ENCODE results near the gene THOC3. TPM values are rescaled to one million over a fixed set of nuclear protein-coding genes. Genes with fewer than 3 reads are reported as not detected.
"Not testable (repeated sequence)": the region's sequence is repeated elsewhere in the genome, so short reads cannot be mapped to it uniquely, and the experiment has no call there.

THOC3 gene
- total RNA-seq, 2 experiments from 2014 or later, result 58.0 to 74.9 TPM

DNA sequence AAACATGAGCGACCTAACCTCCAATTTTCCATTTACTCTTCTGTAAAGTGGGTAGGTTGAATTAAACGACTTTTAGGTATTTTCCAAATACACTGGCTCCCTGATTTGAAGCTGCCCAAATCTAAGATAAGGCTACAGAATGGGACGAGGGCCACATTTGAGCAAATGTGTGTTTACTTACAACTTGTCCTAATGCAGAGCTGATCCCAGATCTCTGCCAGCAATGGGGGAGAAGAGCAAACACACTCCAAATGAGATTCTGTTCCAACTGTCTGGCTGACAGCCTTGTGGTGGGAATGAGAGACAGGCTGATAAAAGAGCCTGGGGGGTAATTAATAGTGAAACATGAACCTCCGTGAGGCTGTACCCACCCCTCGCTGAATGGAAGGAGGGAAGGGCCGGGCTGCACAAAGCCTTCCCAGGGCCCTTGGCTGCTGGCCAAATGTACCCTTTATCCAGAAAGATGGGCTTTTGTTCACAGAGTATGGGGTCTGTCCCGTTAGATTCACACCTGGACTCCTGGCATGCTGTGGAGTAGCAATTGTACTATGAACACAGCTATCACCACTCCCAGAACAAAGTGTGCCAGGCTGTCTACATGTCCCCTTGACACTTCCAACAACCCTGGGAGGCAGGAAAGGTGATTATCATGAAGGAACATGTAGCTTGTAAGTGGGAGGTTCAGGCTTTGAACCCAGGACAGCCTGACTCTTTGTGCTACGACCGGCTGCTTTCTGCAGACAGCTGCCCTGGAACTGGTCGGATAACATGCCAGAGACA lies 19.6 kb downstream of the THOC3 start:
- H3K9me2 ChIP-seq (ENCODE audit: insufficient read depth, low read length); H4K20me1 ChIP-seq (ENCODE audit: insufficient read depth, low read length); H3K36me3 ChIP-seq (ENCODE audit: insufficient read depth, low read length); DNase-seq (ENCODE audit: low spot score); BruUV-seq (replicated peaks); POLR2A ChIA-PET; H2AFZ ChIP-seq (ENCODE audit: low read length); H3K9me3 ChIP-seq (ENCODE audit: low read length); H3K27ac ChIP-seq (ENCODE audit: low read depth, low read length, poor library complexity, severe bottlenecking); H3K4me1 ChIP-seq (ENCODE audit: insufficient read depth, low read length, poor library complexity, severe bottlenecking); H3K4me3 ChIP-seq (ENCODE audit: low read depth, low read length, poor library complexity, severe bottlenecking); H3K4me2 ChIP-seq (ENCODE audit: low read length); intact Hi-C loops (cut with micrococcal nuclease; ENCODE audit: unreplicated experiment); H3K79me2 ChIP-seq (ENCODE audit: insufficient read depth, low read depth, low read length); CTCF ChIA-PET (ENCODE audit: unreplicated experiment): not testable (repeated sequence)

DNA sequence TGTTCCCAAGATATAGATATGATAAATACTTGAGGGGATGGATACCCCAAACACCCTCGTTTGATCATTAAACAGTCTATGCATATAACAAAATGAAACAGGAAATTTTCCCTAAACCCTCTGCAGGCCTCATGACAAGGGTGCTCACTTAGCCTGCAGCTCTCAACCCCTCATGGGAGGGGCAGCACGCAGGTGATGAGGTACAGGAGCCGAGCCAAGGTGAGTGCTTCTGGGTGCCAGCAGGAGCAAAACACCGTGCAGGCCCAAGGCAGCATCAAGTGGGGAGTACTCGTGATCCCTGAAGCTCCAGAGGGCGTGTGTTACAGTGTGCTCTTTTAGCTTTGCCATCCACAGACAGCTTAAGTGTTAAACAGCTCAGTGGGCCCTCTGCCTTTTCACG lies 24.9 kb downstream of the THOC3 start:
- H3K4me3 ChIP-seq (ENCODE audit: low read depth, low read length, poor library complexity, severe bottlenecking); POLR2A ChIA-PET; CTCF ChIA-PET (ENCODE audit: unreplicated experiment); H3K79me2 ChIP-seq (ENCODE audit: insufficient read depth, low read depth, low read length); intact Hi-C loops (cut with micrococcal nuclease; ENCODE audit: unreplicated experiment); H3K4me2 ChIP-seq (ENCODE audit: low read length); H4K20me1 ChIP-seq (ENCODE audit: insufficient read depth, low read length); H3K9me2 ChIP-seq (ENCODE audit: insufficient read depth, low read length); H3K4me1 ChIP-seq (ENCODE audit: insufficient read depth, low read length, poor library complexity, severe bottlenecking); H3K9me3 ChIP-seq (ENCODE audit: low read length); BruUV-seq (replicated peaks); DNase-seq (ENCODE audit: low spot score); H3K27ac ChIP-seq (ENCODE audit: low read depth, low read length, poor library complexity, severe bottlenecking); H3K36me3 ChIP-seq (ENCODE audit: insufficient read depth, low read length); H2AFZ ChIP-seq (ENCODE audit: low read length): not testable (repeated sequence)

DNA sequence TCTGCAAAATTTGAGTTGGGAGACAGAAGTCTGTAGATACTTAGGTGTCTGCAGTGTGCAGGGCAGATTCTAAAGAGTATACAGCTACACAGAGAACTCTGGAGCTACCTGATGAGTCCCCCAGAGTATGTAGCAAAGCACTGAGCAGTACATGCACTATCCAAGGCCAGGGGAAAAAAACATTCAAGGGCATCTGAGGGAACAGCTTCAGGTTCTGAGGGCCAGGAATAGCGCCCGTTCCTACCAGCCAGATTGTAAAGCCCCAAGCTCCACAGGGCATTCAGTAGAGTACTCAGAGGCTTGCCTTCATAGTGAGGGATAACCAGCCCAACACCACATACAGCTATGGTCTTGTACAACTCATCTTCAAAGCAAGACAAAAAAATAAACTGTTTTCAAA lies 27.5 kb downstream of the THOC3 start:
- H3K36me3 ChIP-seq (ENCODE audit: insufficient read depth, low read length); H3K9me2 ChIP-seq (ENCODE audit: insufficient read depth, low read length); intact Hi-C loops (cut with micrococcal nuclease; ENCODE audit: unreplicated experiment); H3K79me2 ChIP-seq (ENCODE audit: insufficient read depth, low read depth, low read length); H2AFZ ChIP-seq (ENCODE audit: low read length); H4K20me1 ChIP-seq (ENCODE audit: insufficient read depth, low read length); H3K4me1 ChIP-seq (ENCODE audit: insufficient read depth, low read length, poor library complexity, severe bottlenecking); H3K27ac ChIP-seq (ENCODE audit: low read depth, low read length, poor library complexity, severe bottlenecking); CTCF ChIA-PET (ENCODE audit: unreplicated experiment); BruUV-seq (replicated peaks); POLR2A ChIA-PET; DNase-seq (ENCODE audit: low spot score); H3K4me3 ChIP-seq (ENCODE audit: low read depth, low read length, poor library complexity, severe bottlenecking); H3K9me3 ChIP-seq (ENCODE audit: low read length); H3K4me2 ChIP-seq (ENCODE audit: low read length): not testable (repeated sequence)

DNA sequence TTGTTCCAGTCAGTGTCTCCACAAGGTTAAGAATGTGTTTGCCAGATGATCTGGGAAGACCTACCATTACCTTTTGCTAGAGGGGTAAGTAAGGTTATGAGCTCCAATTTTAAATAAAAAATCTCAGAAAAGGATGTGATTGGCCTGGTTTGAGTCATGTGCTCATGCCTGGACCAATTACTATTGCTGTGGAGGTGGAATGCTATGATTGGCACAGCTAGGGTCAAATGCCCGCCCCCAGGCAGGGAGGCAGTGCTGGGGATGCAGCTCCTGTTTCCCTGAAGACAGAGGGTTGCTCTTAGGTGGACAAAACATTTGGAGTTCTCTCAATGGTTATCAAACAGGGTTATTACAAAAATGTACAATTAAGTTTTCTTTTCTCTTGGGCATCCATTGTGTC lies 29.6 kb downstream of the THOC3 start:
- H3K9me3 ChIP-seq (ENCODE audit: low read length); H3K4me1 ChIP-seq (ENCODE audit: insufficient read depth, low read length, poor library complexity, severe bottlenecking); intact Hi-C loops (cut with micrococcal nuclease; ENCODE audit: unreplicated experiment); DNase-seq (ENCODE audit: low spot score); H3K4me3 ChIP-seq (ENCODE audit: low read depth, low read length, poor library complexity, severe bottlenecking); H3K36me3 ChIP-seq (ENCODE audit: insufficient read depth, low read length); H3K9me2 ChIP-seq (ENCODE audit: insufficient read depth, low read length); H2AFZ ChIP-seq (ENCODE audit: low read length); BruUV-seq (replicated peaks); H3K79me2 ChIP-seq (ENCODE audit: insufficient read depth, low read depth, low read length); H4K20me1 ChIP-seq (ENCODE audit: insufficient read depth, low read length); H3K27ac ChIP-seq (ENCODE audit: low read depth, low read length, poor library complexity, severe bottlenecking); POLR2A ChIA-PET; H3K4me2 ChIP-seq (ENCODE audit: low read length); CTCF ChIA-PET (ENCODE audit: unreplicated experiment): not testable (repeated sequence)

DNA sequence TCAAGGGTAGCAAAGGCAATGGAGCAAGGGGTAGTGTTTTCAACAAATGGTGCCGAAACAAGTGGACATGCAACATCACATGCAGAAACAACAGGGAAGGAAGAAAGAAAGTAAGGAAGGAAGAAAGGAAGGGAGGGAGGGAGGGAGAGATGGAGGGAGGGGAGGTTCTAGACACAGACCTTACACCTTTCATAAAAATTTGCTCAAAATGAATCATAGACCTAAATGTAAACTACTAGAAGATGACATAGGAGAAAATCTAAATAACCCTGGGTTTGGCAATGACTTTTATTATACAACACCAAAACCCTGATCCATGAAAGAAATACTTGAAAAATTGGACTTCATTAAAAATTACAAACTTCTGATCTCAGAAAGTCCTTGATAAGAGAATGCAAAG lies 39.4 kb downstream of the THOC3 start:
- H3K36me3 ChIP-seq (ENCODE audit: insufficient read depth, low read length); H3K9me2 ChIP-seq (ENCODE audit: insufficient read depth, low read length); H3K4me2 ChIP-seq (ENCODE audit: low read length); DNase-seq (ENCODE audit: low spot score); H3K9me3 ChIP-seq (ENCODE audit: low read length); CTCF ChIA-PET (ENCODE audit: unreplicated experiment); H3K4me1 ChIP-seq (ENCODE audit: insufficient read depth, low read length, poor library complexity, severe bottlenecking); H3K27ac ChIP-seq (ENCODE audit: low read depth, low read length, poor library complexity, severe bottlenecking); H2AFZ ChIP-seq (ENCODE audit: low read length); intact Hi-C loops (cut with micrococcal nuclease; ENCODE audit: unreplicated experiment); BruUV-seq (replicated peaks); H3K79me2 ChIP-seq (ENCODE audit: insufficient read depth, low read depth, low read length); H3K4me3 ChIP-seq (ENCODE audit: low read depth, low read length, poor library complexity, severe bottlenecking); POLR2A ChIA-PET; H4K20me1 ChIP-seq (ENCODE audit: insufficient read depth, low read length): not testable (repeated sequence)

DNA sequence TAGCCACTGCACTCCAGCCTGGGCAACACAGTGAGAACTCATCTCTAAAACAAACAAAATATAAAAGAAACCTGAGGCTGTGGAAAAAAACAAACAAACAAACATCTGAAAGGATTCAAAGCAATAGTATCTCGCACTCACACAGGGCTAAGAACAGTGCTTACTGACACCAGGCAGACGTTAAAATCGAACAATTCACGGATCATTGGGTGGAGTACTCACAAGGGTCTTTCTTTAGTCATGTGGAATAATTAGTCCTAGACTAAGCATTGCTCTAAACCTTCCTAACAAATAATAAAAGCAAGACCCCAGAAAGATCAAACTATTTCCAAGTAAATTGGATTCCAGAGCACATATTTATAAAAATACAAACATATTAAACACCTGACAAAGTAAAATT lies 43.0 kb downstream of the THOC3 start:
- H3K4me2 ChIP-seq (ENCODE audit: low read length); POLR2A ChIA-PET; H3K79me2 ChIP-seq (ENCODE audit: insufficient read depth, low read depth, low read length); CTCF ChIA-PET (ENCODE audit: unreplicated experiment); H3K36me3 ChIP-seq (ENCODE audit: insufficient read depth, low read length); H2AFZ ChIP-seq (ENCODE audit: low read length); H3K4me1 ChIP-seq (ENCODE audit: insufficient read depth, low read length, poor library complexity, severe bottlenecking); BruUV-seq (replicated peaks); H3K27ac ChIP-seq (ENCODE audit: low read depth, low read length, poor library complexity, severe bottlenecking); H4K20me1 ChIP-seq (ENCODE audit: insufficient read depth, low read length); intact Hi-C loops (cut with micrococcal nuclease; ENCODE audit: unreplicated experiment); H3K9me3 ChIP-seq (ENCODE audit: low read length); H3K4me3 ChIP-seq (ENCODE audit: low read depth, low read length, poor library complexity, severe bottlenecking); H3K9me2 ChIP-seq (ENCODE audit: insufficient read depth, low read length); DNase-seq (ENCODE audit: low spot score): not testable (repeated sequence)
